CD4-positive, CD25-positive, alpha-beta regulatory T cell (primary cell): ENCODE measurements around the gene FBXO11. TPM values are rescaled to one million over a fixed set of nuclear protein-coding genes. Genes with fewer than 3 reads are reported as not detected.

Source experiments
- ATAC-seq, 2 donors: fragments of 150-1000 bp; cut with Tn5 transposase; one replicate each; pipeline ENCODE4 v1.10.0; 2021; ENCODE audit warnings: low read depth in 2 of 2, moderate number of reproducible peaks in 2 of 2, moderate library complexity in 1 of 2
- DNase-seq, 3 donors: peaks; one replicate each; pipeline versions ENCODE4 v3.0.0 to v3.0.0-alpha.2; 2012 to 2022; ENCODE audit warnings: mixed read lengths in 1 of 3
- H3K27ac ChIP-seq: one replicate; pipeline ENCODE4 v1.7.0; 2013; ENCODE audit warnings: mild to moderate bottlenecking, low read length; ENCODE audit not compliant: insufficient read depth, poor library complexity, severe bottlenecking
- H3K27me3 ChIP-seq: one replicate; pipeline ENCODE4 v1.7.0; 2013; ENCODE audit warnings: low read length; ENCODE audit not compliant: control insufficient read depth, insufficient read depth
- H3K36me3 ChIP-seq: one replicate; pipeline ENCODE4 v1.7.0; 2013; ENCODE audit warnings: mild to moderate bottlenecking, low read length, moderate library complexity; ENCODE audit not compliant: control insufficient read depth, insufficient read depth
- H3K4me1 ChIP-seq: 2 replicates; pipeline ENCODE4 v1.7.0; 2013; ENCODE audit warnings: mild to moderate bottlenecking, low read length; ENCODE audit not compliant: insufficient read depth, control insufficient read depth, poor library complexity, severe bottlenecking
- H3K4me3 ChIP-seq: one replicate; pipeline ENCODE4 v1.7.0; 2013; ENCODE audit warnings: low read depth, mild to moderate bottlenecking, low read length, moderate library complexity
- H3K9me3 ChIP-seq, 2 experiments: 1 replicate in 1 of 2; 2 replicates in 1 of 2; pipeline ENCODE4 v1.7.0; 2013; ENCODE audit warnings: low read length in 2 of 2, mild to moderate bottlenecking in 1 of 2, moderate library complexity in 1 of 2; ENCODE audit not compliant: control insufficient read depth in 2 of 2
- H3K27ac Mint-ChIP-seq, 3 donors: one replicate each; pipeline ENCODE4 v1.8.0; 2020 to 2022; ENCODE audit warnings: mild to moderate bottlenecking in 3 of 3, mixed read lengths in 3 of 3, moderate library complexity in 2 of 3
- H3K27me3 Mint-ChIP-seq: one replicate; pipeline ENCODE4 v1.8.0; 2022; ENCODE audit warnings: mild to moderate bottlenecking, mixed read lengths
- H3K36me3 Mint-ChIP-seq: one replicate; pipeline ENCODE4 v1.8.0; 2020; ENCODE audit warnings: mixed read lengths
- H3K4me1 Mint-ChIP-seq, 4 donors: one replicate each; pipeline ENCODE4 v1.8.0; 2020 to 2022; ENCODE audit warnings: mixed read lengths in 4 of 4, mild to moderate bottlenecking in 1 of 4
- H3K4me3 Mint-ChIP-seq, 4 donors: one replicate each; pipeline ENCODE4 v1.8.0; 2020 to 2022; ENCODE audit warnings: mild to moderate bottlenecking in 4 of 4, mixed read lengths in 4 of 4, moderate library complexity in 3 of 4
- H3K9me3 Mint-ChIP-seq, 7 donors: one replicate each; pipeline ENCODE4 v1.8.0; 2020 to 2022; ENCODE audit warnings: mixed read lengths in 7 of 7, mild to moderate bottlenecking in 3 of 7, moderate library complexity in 2 of 7
- polyA plus RNA-seq, 4 donors: library from polyadenylated mRNA; unstranded; fragments of 300-500 nt; fragmentation: Illumina TruSeq; gene quantifications; one replicate each; pipeline ENCODE4 v1.2.3, GENCODE V29; 2021
- total RNA-seq: library from RNA; stranded (reverse); gene quantifications from one replicate; pipeline ENCODE4 v1.2.3, GENCODE V29; 2022

Gene FBXO11
- total and polyA plus RNA-seq, 5 donors from 2014 or later: 5.0 to 124 (median 6.5) TPM

- Mint-ChIP-seq H3K4me3 (no peak overlapping the region), H3K9me3 (no peaks in the 10 kb centered on the region), H3K27me3 (no peaks in the 10 kb centered on the region), H3K4me1 (peaks cover 41 to 82% (median 68%) of the 10 kb centered on the region in 4 donors), H3K27ac (peak overlapping the region; percentile 13 to 80 (median 29)), H3K36me3 (peaks cover 15% of the 10 kb centered on the region)
- Histone ChIP-seq H3K4me1 (peaks cover 31% of the 10 kb centered on the region), H3K4me3 (no peak overlapping the region), H3K36me3 (peaks cover 11% of the 10 kb centered on the region), H3K27me3 (no peaks in the 10 kb centered on the region), H3K9me3 (no peaks in the 10 kb centered on the region), H3K27ac (no peak overlapping the region)
- ATAC-seq: no peak
- no peak for DNase-seq
Measured at GRCh38 chr2:47872941-47873340, 33.4 kb downstream of the FBXO11 start.

- H3K27me3 Mint-ChIP-seq: no peaks in the 10 kb centered on the region
- Histone ChIP-seq H3K36me3 (peaks cover 11% of the 10 kb centered on the region), H3K27me3 (no peaks in the 10 kb centered on the region), H3K27ac (peak overlapping the region; percentile 45), H3K4me3 (peak overlapping the region; percentile 30), H3K4me1 (peaks cover 41% of the 10 kb centered on the region), H3K9me3 (no peaks in the 10 kb centered on the region)
- DNase-seq: peak in 1 of 3 donors; percentile 24
- ATAC-seq: peak in 1 of 2 donors; percentile 24
- peak overlapping the region; percentile 67 to 92 (median 87) for H3K27ac Mint-ChIP-seq
- H3K9me3 Mint-ChIP-seq: no peaks in the 10 kb centered on the region
- H3K4me3 Mint-ChIP-seq: peak overlapping the region in 3 of 4 donors; percentile 32 to 76 (median 63)
- peaks cover 35 to 83% (median 67%) of the 10 kb centered on the region in 4 donors for H3K4me1 Mint-ChIP-seq
- peaks cover 10% of the 10 kb centered on the region for H3K36me3 Mint-ChIP-seq
Measured at GRCh38 chr2:47870641-47871540, 35.4 kb downstream of the FBXO11 start.

- no peak overlapping the region for H3K4me3 Mint-ChIP-seq
- no peaks in the 10 kb centered on the region for H3K9me3 Mint-ChIP-seq
- no peaks in the 10 kb centered on the region for H3K9me3 ChIP-seq
- H3K27me3 ChIP-seq: no peaks in the 10 kb centered on the region
- H3K27ac ChIP-seq: peak overlapping the region; percentile 39
- no peak for ATAC-seq
- H3K36me3 ChIP-seq: peaks cover 11% of the 10 kb centered on the region
- peaks cover 49% of the 10 kb centered on the region for H3K4me1 ChIP-seq
- H3K27me3 Mint-ChIP-seq: no peaks in the 10 kb centered on the region
- H3K36me3 Mint-ChIP-seq: peaks cover 10% of the 10 kb centered on the region
- peaks cover 40 to 88% (median 72%) of the 10 kb centered on the region in 4 donors for H3K4me1 Mint-ChIP-seq
- no peak for DNase-seq
- H3K27ac Mint-ChIP-seq: peak overlapping the region; percentile 52 to 93 (median 67)
- no peak overlapping the region for H3K4me3 ChIP-seq
Measured at GRCh38 chr2:47869859-47870595, 36.3 kb downstream of the FBXO11 start.

GRCh38 chr2:47868611-47869352 lies 37.5 kb downstream of the FBXO11 start:
- Histone ChIP-seq H3K27ac (peak overlapping the region; percentile 26), H3K36me3 (peaks cover 11% of the 10 kb centered on the region), H3K9me3 (no peaks in the 10 kb centered on the region), H3K4me3 (no peak overlapping the region), H3K27me3 (no peaks in the 10 kb centered on the region), H3K4me1 (peaks cover 54% of the 10 kb centered on the region)
- ATAC-seq: no peak
- DNase-seq: no peak
- peaks cover 49 to 93% (median 78%) of the 10 kb centered on the region in 4 donors for H3K4me1 Mint-ChIP-seq
- no peaks in the 10 kb centered on the region for H3K9me3 Mint-ChIP-seq
- H3K27ac Mint-ChIP-seq: peak overlapping the region; percentile 28 to 93 (median 80)
- peaks cover 10% of the 10 kb centered on the region for H3K36me3 Mint-ChIP-seq
- no peaks in the 10 kb centered on the region for H3K27me3 Mint-ChIP-seq
- H3K4me3 Mint-ChIP-seq: peak overlapping the region in 1 of 4 donors; percentile 44

- Mint-ChIP-seq H3K9me3 (no peaks in the 10 kb centered on the region), H3K4me1 (peaks cover 63 to 95% (median 78%) of the 10 kb centered on the region in 4 donors), H3K27ac (peak overlapping the region; percentile 14 to 83 (median 37)), H3K4me3 (peak overlapping the region in 2 of 4 donors; percentile 3 to 7), H3K36me3 (peaks cover 10% of the 10 kb centered on the region), H3K27me3 (no peaks in the 10 kb centered on the region)
- ATAC-seq (peak in 1 of 2 donors; percentile 25), DNase-seq (no peak)
- Histone ChIP-seq H3K27ac (no peak overlapping the region), H3K4me1 (peaks cover 44% of the 10 kb centered on the region), H3K27me3 (no peaks in the 10 kb centered on the region), H3K9me3 (no peaks in the 10 kb centered on the region), H3K4me3 (peak overlapping the region; percentile 1), H3K36me3 (peaks cover 9% of the 10 kb centered on the region)
Measured at GRCh38 chr2:47867205-47867604, 39.1 kb downstream of the FBXO11 start.

- Mint-ChIP-seq H3K4me3 (peak overlapping the region; percentile 13 to 42 (median 37)), H3K27me3 (no peaks in the 10 kb centered on the region), H3K9me3 (no peaks in the 10 kb centered on the region), H3K4me1 (peaks cover 52 to 89% (median 69%) of the 10 kb centered on the region in 4 donors), H3K36me3 (peaks cover 10% of the 10 kb centered on the region), H3K27ac (peak overlapping the region in 2 of 3 donors; percentile 7 to 81)
- no peaks in the 10 kb centered on the region for H3K27me3 ChIP-seq
- peaks cover 9% of the 10 kb centered on the region for H3K36me3 ChIP-seq
- ATAC-seq (no peak), DNase-seq (no peak)
- H3K4me1 ChIP-seq: peaks cover 32% of the 10 kb centered on the region
- H3K9me3 ChIP-seq: no peaks in the 10 kb centered on the region
- H3K27ac ChIP-seq: peak overlapping the region; percentile 60
- H3K4me3 ChIP-seq: no peak overlapping the region
Measured at GRCh38 chr2:47864566-47864965, 41.7 kb downstream of the FBXO11 start.

DNA sequence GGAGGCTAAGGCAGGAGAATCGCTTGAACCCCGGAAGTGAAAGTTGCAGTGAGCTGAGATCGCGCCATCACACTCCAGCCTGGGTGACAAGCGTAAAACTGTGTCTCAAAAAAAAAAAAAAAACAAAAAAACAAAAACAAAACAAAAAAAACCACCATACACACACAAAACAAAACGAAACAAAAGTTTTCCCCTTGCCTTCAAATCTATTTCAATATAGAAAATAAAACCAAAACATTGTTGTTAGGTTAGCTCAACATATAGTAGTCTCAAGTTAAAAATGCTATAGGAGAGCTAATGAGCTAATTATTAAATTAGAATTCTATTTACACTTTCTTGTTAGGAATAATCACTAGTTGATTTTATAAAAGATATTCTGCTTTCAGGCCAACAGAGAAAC lies 43.3 kb downstream of the FBXO11 start:
- peaks cover 32% of the 10 kb centered on the region for H3K4me1 ChIP-seq
- Mint-ChIP-seq H3K4me1 (peaks cover 41 to 80% (median 63%) of the 10 kb centered on the region in 4 donors), H3K4me3 (no peak overlapping the region)

More for the DNA sequence above, 43.3 kb downstream of the FBXO11 start:
- DNase-seq: no peak
- H3K9me3 Mint-ChIP-seq: no peaks in the 10 kb centered on the region
- peak overlapping the region; percentile 19 for H3K4me3 ChIP-seq
- no peaks in the 10 kb centered on the region for H3K27me3 ChIP-seq
- H3K27me3 Mint-ChIP-seq: no peaks in the 10 kb centered on the region
- peak overlapping the region in 2 of 3 donors; percentile 26 to 75 for H3K27ac Mint-ChIP-seq
- no peak for ATAC-seq
- no peaks in the 10 kb centered on the region for H3K9me3 ChIP-seq
- H3K27ac ChIP-seq: no peak overlapping the region
- H3K36me3 Mint-ChIP-seq: no peaks in the 10 kb centered on the region
- H3K36me3 ChIP-seq: peaks cover 3% of the 10 kb centered on the region
